ENCODE data around the gene RBCK1.
"Not testable (repeated sequence)": the region's sequence is repeated elsewhere in the genome, so short reads cannot be mapped to it uniquely, and the experiment has no call there.

Gene RBCK1

DNA sequence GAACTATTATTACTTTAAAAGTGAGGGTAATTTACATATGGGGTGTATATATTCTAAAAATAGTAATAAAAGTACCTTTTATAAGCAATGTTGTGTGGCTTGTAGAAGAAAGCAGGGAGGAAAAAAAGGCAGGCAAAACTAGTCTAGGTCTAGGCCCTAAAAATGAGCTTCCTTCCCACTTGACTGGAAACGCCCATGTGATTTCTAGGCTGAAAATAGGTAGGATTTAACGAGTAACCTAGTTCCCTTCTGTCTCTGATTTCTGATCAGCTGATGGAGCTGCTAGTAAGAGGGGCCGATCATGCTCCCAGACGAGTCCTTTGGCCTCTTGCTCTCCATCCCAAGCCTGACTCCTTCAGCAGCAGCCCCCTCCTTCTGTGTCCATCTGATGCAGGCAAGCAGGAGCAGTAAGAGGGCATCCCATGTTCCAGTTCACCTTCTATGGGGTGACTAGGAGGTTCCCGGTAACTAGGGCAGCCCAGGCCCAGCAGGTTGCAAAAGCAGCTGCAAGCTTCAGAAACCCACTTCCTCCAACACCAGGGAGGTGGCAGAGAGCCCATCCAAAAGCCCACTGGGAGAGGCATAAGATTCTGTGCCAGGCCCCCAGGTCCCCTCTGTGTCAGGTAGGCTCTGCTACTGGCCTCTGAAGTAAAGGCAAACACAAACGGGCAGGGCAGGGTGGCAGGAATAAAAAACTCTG lies 29.8 kb downstream of the RBCK1 start:
- H3K36me3 ChIP-seq (ENCODE audit: insufficient read depth, low read length) = peaks cover 78% of the 10 kb centered on the region
- H3K4me3 ChIP-seq (ENCODE audit: low read depth in 1 of 2, low read length in 2 of 2) = no peak overlapping the region
- H3K9ac ChIP-seq (ENCODE audit: low read length) = no peak overlapping the region
- H3K9me3 ChIP-seq (ENCODE audit: low read length) = no peaks in the 10 kb centered on the region
- no peaks in the 10 kb centered on the region for H3K27me3 ChIP-seq (ENCODE audit: control insufficient read depth in 1 of 2, insufficient read depth in 2 of 2, low read length in 2 of 2)
- H3K4me1 ChIP-seq (ENCODE audit: insufficient read depth, low read length) = no peaks in the 10 kb centered on the region
- H3K27ac ChIP-seq (ENCODE audit: low read depth, low read length) = no peak overlapping the region

DNA sequence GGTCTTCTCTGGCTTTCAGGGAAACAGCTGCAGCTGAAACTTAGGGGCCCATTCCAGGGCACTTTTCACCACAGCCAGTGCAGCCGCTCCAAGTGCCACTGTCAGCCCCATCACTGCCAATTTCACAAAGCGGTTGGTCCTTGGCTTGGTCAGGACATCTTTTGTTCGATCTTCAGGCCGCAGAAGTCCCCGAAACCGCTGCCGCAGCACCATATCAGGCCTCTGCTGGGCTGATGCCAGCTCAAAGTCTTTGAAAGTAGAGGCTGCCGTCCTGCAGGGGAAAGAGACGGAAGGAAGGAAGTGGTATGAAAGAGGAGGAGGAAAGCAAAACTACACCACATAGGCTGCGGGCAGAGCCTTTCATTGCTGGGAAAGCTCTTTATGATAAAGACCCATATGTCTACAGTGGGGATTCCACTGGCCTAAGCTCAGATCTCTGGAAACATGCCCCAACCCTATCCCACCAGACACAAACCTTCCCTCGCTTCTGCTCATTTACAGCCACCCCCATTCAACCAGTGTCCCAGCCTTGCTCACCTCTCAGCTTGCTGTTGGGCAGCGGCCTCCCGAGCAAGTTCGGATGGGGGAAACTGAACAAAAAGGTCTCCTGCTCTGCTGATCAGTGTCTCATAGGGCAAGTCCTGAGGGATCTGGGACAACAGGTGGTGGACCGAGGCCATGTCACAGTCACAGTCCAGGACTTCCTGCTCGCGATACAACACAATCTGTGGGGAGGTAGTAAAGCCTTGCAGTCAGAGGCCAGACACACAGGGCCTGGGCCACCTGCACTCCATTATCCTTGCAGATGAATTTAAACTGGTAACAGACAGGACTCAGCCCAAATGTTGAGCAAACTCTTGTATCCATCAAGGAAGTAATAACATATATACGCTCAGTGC lies 30.7 kb downstream of the RBCK1 start:
- Histone ChIP-seq H3K9me3 (ENCODE audit: low read length) (no peaks in the 10 kb centered on the region), H3K4me3 (ENCODE audit: low read depth in 1 of 2, low read length in 2 of 2) (no peak overlapping the region), H3K27ac (ENCODE audit: low read depth, low read length) (no peak overlapping the region), H3K27me3 (ENCODE audit: control insufficient read depth in 1 of 2, insufficient read depth in 2 of 2, low read length in 2 of 2) (no peaks in the 10 kb centered on the region), H3K36me3 (ENCODE audit: insufficient read depth, low read length) (peaks cover 72% of the 10 kb centered on the region), H3K4me1 (ENCODE audit: insufficient read depth, low read length) (no peaks in the 10 kb centered on the region), H3K9ac (ENCODE audit: low read length) (no peak overlapping the region)

DNA sequence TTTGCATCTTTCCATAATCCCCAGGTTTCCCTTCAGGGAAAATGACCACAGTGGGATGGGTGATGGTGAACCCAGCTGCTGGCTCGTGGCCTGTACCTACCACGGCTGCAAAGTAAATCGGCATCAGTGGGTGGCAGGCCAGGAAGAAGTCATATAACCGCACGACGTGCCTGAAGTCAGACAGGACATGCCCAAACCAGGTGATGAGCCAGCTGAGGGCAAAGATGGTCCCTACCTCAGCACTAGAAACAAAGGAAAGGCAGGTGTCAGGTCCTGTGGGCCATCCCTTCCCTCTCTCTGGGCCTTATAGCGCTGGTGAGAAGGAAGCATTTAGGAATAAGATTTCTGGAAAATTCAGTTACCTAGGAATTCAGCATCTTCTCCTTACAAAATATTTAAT lies 32.0 kb downstream of the RBCK1 start:
- no peak overlapping the region for H3K4me3 ChIP-seq (ENCODE audit: low read depth in 1 of 2, low read length in 2 of 2)
- no peaks in the 10 kb centered on the region for H3K27me3 ChIP-seq (ENCODE audit: control insufficient read depth in 1 of 2, insufficient read depth in 2 of 2, low read length in 2 of 2)
- peaks cover 73% of the 10 kb centered on the region for H3K36me3 ChIP-seq (ENCODE audit: insufficient read depth, low read length)
- H3K9me3 ChIP-seq (ENCODE audit: low read length) = no peaks in the 10 kb centered on the region
- H3K9ac ChIP-seq (ENCODE audit: low read length) = no peak overlapping the region
- no peak overlapping the region for H3K27ac ChIP-seq (ENCODE audit: low read depth, low read length)
- H3K4me1 ChIP-seq (ENCODE audit: insufficient read depth, low read length) = peaks cover 6% of the 10 kb centered on the region

DNA sequence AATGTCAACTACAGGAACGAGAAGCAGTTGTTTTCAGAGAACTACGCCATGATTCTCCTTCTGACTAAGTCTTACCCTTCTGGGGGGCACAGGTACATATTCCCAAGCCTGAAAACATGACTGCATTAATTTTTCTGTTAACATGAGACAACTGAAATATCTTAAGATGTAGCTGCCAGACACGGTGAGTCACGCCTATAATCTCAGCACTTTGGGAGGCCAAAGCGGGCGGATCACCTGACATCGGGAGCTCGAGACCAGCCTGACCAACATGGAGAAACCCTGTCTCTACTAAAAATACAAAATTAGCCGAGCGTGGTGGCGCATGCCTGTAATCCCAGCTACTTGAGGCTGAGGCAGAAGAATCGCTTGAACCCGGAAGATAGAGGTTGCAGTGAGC lies 32.5 kb downstream of the RBCK1 start:
- H3K4me3 ChIP-seq (ENCODE audit: low read depth in 1 of 2, low read length in 2 of 2) = no peak overlapping the region
- peaks cover 7% of the 10 kb centered on the region for H3K4me1 ChIP-seq (ENCODE audit: insufficient read depth, low read length)
- H3K9ac ChIP-seq (ENCODE audit: low read length) = no peak overlapping the region
- H3K27ac ChIP-seq (ENCODE audit: low read depth, low read length) = no peak overlapping the region
- H3K9me3 ChIP-seq (ENCODE audit: low read length) = no peaks in the 10 kb centered on the region
- H3K36me3 ChIP-seq (ENCODE audit: insufficient read depth, low read length) = peaks cover 70% of the 10 kb centered on the region
- no peaks in the 10 kb centered on the region for H3K27me3 ChIP-seq (ENCODE audit: control insufficient read depth in 1 of 2, insufficient read depth in 2 of 2, low read length in 2 of 2)

DNA sequence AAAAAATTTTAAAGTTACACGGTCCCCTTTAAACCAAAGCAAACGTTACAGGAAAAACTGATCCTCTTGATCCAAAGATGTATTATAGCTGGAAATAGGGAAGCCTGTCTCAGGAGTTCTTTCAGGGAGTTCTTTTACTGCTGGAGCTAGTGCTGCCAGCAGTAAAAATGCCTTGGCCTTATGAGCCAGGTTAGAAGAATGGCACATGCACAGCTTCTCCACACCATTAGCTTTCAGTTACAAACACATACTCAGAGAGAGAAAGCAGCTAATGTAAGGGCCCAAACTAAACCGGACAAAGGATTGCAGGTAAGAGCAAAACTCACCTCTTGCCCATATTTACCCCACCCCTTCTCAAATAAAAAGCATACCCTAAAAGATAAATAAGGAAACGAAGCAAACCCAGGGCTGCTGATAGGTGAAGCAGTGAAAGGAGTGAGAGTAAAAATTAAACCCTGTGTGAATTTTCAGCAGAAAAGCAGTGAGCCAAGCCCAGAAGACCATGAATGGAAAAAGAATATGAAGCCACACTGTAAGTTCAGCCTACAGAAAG lies 35.2 kb downstream of the RBCK1 start:
- no peak overlapping the region for H3K4me3 ChIP-seq (ENCODE audit: low read depth in 1 of 2, low read length in 2 of 2)
- H3K27ac ChIP-seq (ENCODE audit: low read depth, low read length) = no peak overlapping the region
- H3K27me3 ChIP-seq (ENCODE audit: control insufficient read depth in 1 of 2, insufficient read depth in 2 of 2, low read length in 2 of 2) = no peaks in the 10 kb centered on the region
- no peaks in the 10 kb centered on the region for H3K9me3 ChIP-seq (ENCODE audit: low read length)
- H3K36me3 ChIP-seq (ENCODE audit: insufficient read depth, low read length) = peaks cover 54% of the 10 kb centered on the region
- H3K4me1 ChIP-seq (ENCODE audit: insufficient read depth, low read length) = peaks cover 7% of the 10 kb centered on the region
- no peak overlapping the region for H3K9ac ChIP-seq (ENCODE audit: low read length)

DNA sequence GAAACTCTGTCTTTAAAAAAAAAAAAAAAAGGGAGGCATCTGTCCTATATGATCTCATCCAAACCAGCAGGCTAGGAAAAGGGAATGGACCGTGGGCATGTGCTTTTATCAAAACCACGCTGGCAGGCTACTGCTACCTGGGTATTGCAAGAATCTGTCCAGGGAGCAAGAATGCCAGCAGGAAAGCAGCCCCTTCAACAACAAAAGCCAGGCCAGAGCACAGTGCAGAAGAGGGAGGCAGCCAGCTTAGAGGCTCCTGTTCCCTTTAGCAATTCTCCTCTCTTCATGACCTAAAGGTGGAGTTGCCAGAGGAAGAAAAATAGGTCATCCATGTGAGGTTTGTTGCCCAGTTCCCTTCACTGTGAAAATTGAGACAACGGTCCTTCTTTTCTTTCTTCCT lies 36.0 kb downstream of the RBCK1 start:
- Histone ChIP-seq H3K27me3 (ENCODE audit: control insufficient read depth in 1 of 2, insufficient read depth in 2 of 2, low read length in 2 of 2) (no peaks in the 10 kb centered on the region), H3K9me3 (ENCODE audit: low read length) (no peaks in the 10 kb centered on the region), H3K36me3 (ENCODE audit: insufficient read depth, low read length) (peaks cover 45% of the 10 kb centered on the region), H3K9ac (ENCODE audit: low read length) (no peak overlapping the region), H3K27ac (ENCODE audit: low read depth, low read length) (no peak overlapping the region), H3K4me1 (ENCODE audit: insufficient read depth, low read length) (peaks cover 7% of the 10 kb centered on the region), H3K4me3 (ENCODE audit: low read depth in 1 of 2, low read length in 2 of 2) (no peak overlapping the region)

DNA sequence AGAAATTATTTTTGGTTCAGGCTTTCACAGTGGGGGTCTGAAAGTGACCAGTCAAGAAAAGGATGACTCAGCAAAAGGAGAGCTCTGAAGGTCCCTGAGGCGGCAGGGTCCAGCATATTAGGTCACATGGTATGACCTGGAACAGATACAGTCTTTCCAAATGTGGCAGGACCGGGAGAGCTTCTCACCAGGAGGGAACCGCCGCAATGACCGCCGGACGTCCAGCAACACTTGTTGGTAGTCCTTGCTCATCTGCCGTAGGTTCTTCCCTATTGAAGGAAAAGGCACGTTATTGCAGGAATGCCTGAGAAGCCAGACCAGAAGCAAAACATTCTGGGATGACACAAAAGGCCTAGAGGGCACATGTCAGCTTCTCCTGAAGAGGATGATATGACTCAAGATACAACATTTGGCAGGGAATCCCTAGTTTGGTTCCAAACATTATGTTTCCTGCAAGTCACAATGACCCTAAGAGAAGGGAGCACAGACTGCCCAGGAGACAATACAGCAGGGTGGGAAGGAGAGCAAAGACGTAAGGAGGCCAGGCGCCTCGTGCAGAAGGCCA lies 36.8 kb downstream of the RBCK1 start:
- Histone ChIP-seq H3K27me3 (ENCODE audit: control insufficient read depth in 1 of 2, insufficient read depth in 2 of 2, low read length in 2 of 2) (no peaks in the 10 kb centered on the region), H3K9me3 (ENCODE audit: low read length) (no peaks in the 10 kb centered on the region), H3K4me3 (ENCODE audit: low read depth in 1 of 2, low read length in 2 of 2) (no peak overlapping the region), H3K36me3 (ENCODE audit: insufficient read depth, low read length) (peaks cover 37% of the 10 kb centered on the region), H3K4me1 (ENCODE audit: insufficient read depth, low read length) (peaks cover 7% of the 10 kb centered on the region), H3K9ac (ENCODE audit: low read length) (no peak overlapping the region), H3K27ac (ENCODE audit: low read depth, low read length) (no peak overlapping the region)

DNA sequence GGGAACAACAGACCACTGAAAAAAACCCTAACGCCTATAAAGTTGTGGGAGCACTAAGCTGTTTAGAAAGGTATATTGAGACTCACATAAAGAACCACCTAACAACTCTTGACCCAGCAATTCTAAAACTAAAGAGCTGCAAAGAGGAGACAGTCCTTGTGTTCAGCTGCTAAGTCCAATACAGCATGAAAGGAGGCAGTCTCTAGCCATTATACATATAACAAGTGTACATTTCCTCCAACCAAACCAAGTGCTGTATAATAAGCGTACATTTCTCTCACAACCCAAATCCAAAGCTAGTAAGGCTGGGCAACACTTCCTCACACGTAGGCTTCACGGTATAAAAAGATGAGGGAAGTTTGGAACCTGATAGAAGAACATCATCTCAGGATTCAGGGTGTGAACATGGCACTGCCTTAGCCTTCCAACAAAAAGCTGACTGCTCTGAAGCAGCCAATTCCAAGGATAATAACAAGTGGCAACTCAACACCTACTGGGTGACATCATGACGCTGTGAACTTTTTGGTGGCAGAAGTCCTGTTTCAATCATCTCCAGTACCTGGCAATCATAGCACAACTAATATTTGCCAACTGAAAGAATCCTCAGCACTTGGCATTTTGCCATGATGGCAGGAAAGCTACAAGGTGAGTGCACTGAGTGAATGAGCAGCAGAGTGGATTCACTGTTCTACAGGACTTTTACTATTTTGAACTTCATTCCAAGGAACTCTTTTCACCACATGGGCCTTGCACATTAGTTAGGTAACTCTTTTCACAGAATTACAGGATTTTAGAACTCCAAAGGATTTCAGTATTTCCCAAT lies 37.6 kb downstream of the RBCK1 start:
- H3K27ac ChIP-seq (ENCODE audit: low read depth, low read length) = no peak overlapping the region
- H3K9ac ChIP-seq (ENCODE audit: low read length) = no peak overlapping the region
- H3K36me3 ChIP-seq (ENCODE audit: insufficient read depth, low read length) = peaks cover 29% of the 10 kb centered on the region
- H3K9me3 ChIP-seq (ENCODE audit: low read length) = no peaks in the 10 kb centered on the region
- no peaks in the 10 kb centered on the region for H3K27me3 ChIP-seq (ENCODE audit: control insufficient read depth in 1 of 2, insufficient read depth in 2 of 2, low read length in 2 of 2)
- H3K4me1 ChIP-seq (ENCODE audit: insufficient read depth, low read length) = peaks cover 7% of the 10 kb centered on the region
- H3K4me3 ChIP-seq (ENCODE audit: low read depth in 1 of 2, low read length in 2 of 2) = no peak overlapping the region

DNA sequence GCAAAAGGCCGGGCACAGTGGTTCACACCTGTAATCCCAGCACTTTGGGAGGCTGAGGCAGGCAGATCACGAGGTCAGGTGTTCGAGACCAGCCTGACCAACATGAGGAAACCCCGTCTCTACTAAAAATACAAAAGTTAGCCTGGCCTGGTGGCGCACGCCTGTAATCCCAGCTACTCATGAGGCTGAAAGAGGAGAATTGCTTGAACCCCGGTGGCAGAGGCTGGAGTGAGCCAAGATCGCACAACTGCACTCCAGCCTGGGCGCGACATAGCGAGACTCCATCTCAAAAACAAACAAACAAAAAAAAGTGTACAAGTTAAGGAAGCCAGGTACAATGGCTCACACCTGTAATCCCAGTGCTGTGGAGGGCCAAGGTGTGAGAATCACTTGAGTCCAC lies 43.9 kb downstream of the RBCK1 start:
- H3K4me1 ChIP-seq (ENCODE audit: insufficient read depth, low read length); H3K27me3 ChIP-seq (ENCODE audit: control insufficient read depth in 1 of 2, insufficient read depth in 2 of 2, low read length in 2 of 2); H3K27ac ChIP-seq (ENCODE audit: low read depth, low read length); H3K9ac ChIP-seq (ENCODE audit: low read length); H3K36me3 ChIP-seq (ENCODE audit: insufficient read depth, low read length); H3K4me3 ChIP-seq (ENCODE audit: low read depth in 1 of 2, low read length in 2 of 2); H3K9me3 ChIP-seq (ENCODE audit: low read length): not testable (repeated sequence)

DNA sequence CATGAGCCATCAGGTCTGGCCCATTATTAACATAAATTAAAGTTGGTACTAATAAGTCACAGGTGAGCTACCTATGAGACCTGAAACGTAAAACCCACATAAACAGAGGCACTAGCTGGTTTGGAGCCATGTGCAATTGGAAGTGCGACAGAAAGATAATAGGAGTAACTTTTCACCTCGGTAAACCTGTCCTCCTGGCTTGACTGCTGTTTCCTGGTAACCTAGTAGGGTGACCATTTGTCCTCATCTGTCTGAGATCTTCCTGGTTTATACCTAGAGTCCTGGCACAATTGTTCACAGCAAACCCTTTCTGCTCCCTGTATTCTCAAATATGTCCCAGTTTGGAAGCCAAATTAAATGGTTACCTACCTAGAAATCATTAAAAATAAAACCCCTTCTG lies 46.9 kb downstream of the RBCK1 start:
- no peaks in the 10 kb centered on the region for H3K36me3 ChIP-seq (ENCODE audit: insufficient read depth, low read length)

DNA sequence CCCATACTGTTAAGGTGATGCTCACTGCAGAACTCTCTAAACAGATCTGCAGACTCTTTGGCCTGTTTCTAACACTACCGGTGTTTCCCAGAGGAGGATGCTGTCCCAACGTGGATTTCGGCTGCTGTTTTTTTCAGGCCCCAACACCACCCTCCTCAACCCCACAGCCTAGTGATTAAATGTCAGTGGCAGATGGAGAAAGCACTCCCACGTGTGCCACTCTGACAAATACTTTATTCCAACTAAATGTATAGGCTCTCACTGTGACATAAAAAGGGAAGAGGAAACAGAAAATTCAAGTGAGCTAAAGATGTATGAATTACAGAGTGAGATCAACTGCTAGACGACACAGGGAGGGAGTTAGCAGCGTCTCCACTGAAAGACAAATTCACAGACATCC lies 50.7 kb downstream of the RBCK1 start:
- Histone ChIP-seq H3K9ac (ENCODE audit: low read length) (no peak overlapping the region), H3K36me3 (ENCODE audit: insufficient read depth, low read length) (no peaks in the 10 kb centered on the region), H3K4me1 (ENCODE audit: insufficient read depth, low read length) (peaks cover 31% of the 10 kb centered on the region), H3K27me3 (ENCODE audit: control insufficient read depth in 1 of 2, insufficient read depth in 2 of 2, low read length in 2 of 2) (no peaks in the 10 kb centered on the region), H3K27ac (ENCODE audit: low read depth, low read length) (no peak overlapping the region), H3K9me3 (ENCODE audit: low read length) (no peaks in the 10 kb centered on the region), H3K4me3 (ENCODE audit: low read depth in 1 of 2, low read length in 2 of 2) (no peak overlapping the region)

More for the DNA sequence above, 46.9 kb downstream of the RBCK1 start:
- Histone ChIP-seq H3K4me3 (ENCODE audit: low read depth in 1 of 2, low read length in 2 of 2) (no peak overlapping the region), H3K9me3 (ENCODE audit: low read length) (no peaks in the 10 kb centered on the region), H3K4me1 (ENCODE audit: insufficient read depth, low read length) (peaks cover 11% of the 10 kb centered on the region), H3K27ac (ENCODE audit: low read depth, low read length) (no peak overlapping the region), H3K27me3 (ENCODE audit: control insufficient read depth in 1 of 2, insufficient read depth in 2 of 2, low read length in 2 of 2) (no peaks in the 10 kb centered on the region), H3K9ac (ENCODE audit: low read length) (no peak overlapping the region)
